HG02885 (cell line): ENCODE measurements around the gene LNPEP.

Source experiments
- ATAC-seq: cut with Tn5 transposase; IDR thresholded peaks from one replicate; pipeline ENCODE4 v1.9.1; 2021; ENCODE audit warnings: mild to moderate bottlenecking; ENCODE audit not compliant: unreplicated experiment, poor library complexity

Gene LNPEP

GRCh38 chr5:96994493-96994892 is 58.6 kb downstream of the LNPEP start:
- ATAC-seq = no peak

- no peak for ATAC-seq
Measured at GRCh38 chr5:96995419-96995818, 59.5 kb downstream of the LNPEP start.

- ATAC-seq = peak; percentile 73
Measured at GRCh38 chr5:96997265-96997859, 61.5 kb downstream of the LNPEP start.

- ATAC-seq = no peak
Measured at GRCh38 chr5:96999856-97000255, 64.0 kb downstream of the LNPEP start.

- ATAC-seq = no peak
Measured at GRCh38 chr5:97000391-97000790, 64.5 kb downstream of the LNPEP start.

GRCh38 chr5:97002983-97003382 is 67.1 kb downstream of the LNPEP start:
- ATAC-seq = no peak

GRCh38 chr5:97004423-97005060 is 68.7 kb downstream of the LNPEP start:
- ATAC-seq = no peak

- ATAC-seq = no peak
Measured at GRCh38 chr5:97006454-97007060, 70.7 kb downstream of the LNPEP start.

- peak; percentile 78 for ATAC-seq
Measured at GRCh38 chr5:97009212-97009898, 73.5 kb downstream of the LNPEP start.

GRCh38 chr5:97009921-97010320 is 74.0 kb downstream of the LNPEP start:
- ATAC-seq = no peak

- ATAC-seq = no peak
Measured at GRCh38 chr5:97010606-97011005, 74.7 kb downstream of the LNPEP start.

- no peak for ATAC-seq
Measured at GRCh38 chr5:97011567-97011966, 75.7 kb downstream of the LNPEP start.

- ATAC-seq = no peak
Measured at GRCh38 chr5:97019435-97020117, 83.7 kb downstream of the LNPEP start.

GRCh38 chr5:97021416-97021815 is 85.5 kb downstream of the LNPEP start:
- no peak for ATAC-seq

GRCh38 chr5:97022898-97023297 is 87.0 kb downstream of the LNPEP start:
- peak; percentile 62 for ATAC-seq

- no peak for ATAC-seq
Measured at GRCh38 chr5:97026721-97027120, 90.8 kb downstream of the LNPEP start.

- no peak for ATAC-seq
Measured at GRCh38 chr5:97037819-97038218, 101.9 kb downstream of the LNPEP start.

- no peak for ATAC-seq
Measured at GRCh38 chr5:97041239-97041638, 105.4 kb downstream of the LNPEP start.

GRCh38 chr5:97042996-97043395 is 107.1 kb downstream of the LNPEP start:
- no peak for ATAC-seq

- no peak for ATAC-seq
Measured at GRCh38 chr5:97043511-97043910, 107.6 kb downstream of the LNPEP start.

GRCh38 chr5:97044052-97044451 is 108.2 kb downstream of the LNPEP start:
- ATAC-seq = no peak
